Small intestine (tissue), 16 donors: ENCODE results near the gene CYTL1. TPM values are rescaled to one million over a fixed set of nuclear protein-coding genes. Genes with fewer than 3 reads are reported as not detected.
A peak's percentile ranks its signal among the peaks of the same experiment; 100 is the strongest.
"Not testable (repeated sequence)": the region's sequence is repeated elsewhere in the genome, so short reads cannot be mapped to it uniquely, and the experiment has no call there.

Experiments
- DNase-seq, 2 donors: peaks; one replicate each; pipeline versions ENCODE4 v3.0.0 to v3.0.0-alpha.2; 2013
- FAIRE-seq: peaks from 2 replicates; lab custom pipeline; 2012; peaks lifted over from hg19 to GRCh38; lab: Jason Lieb, UNC
- H3K27ac ChIP-seq, 3 donors: one replicate each; pipeline ENCODE4 v1.5.1; 2013; ENCODE audit warnings: low read length in 2 of 3, mild to moderate bottlenecking in 2 of 3, control low read depth in 1 of 3, inconsistent platforms in 1 of 3, low read depth in 1 of 3, moderate library complexity in 1 of 3
- H3K27me3 ChIP-seq, 3 donors: one replicate each; pipeline ENCODE4 v1.6.1; 2013; ENCODE audit warnings: low read length in 3 of 3, inconsistent platforms in 1 of 3; ENCODE audit not compliant: control insufficient read depth in 3 of 3, insufficient read depth in 3 of 3
- H3K36me3 ChIP-seq, 3 donors: one replicate each; pipeline ENCODE4 v1.6.1; 2013; ENCODE audit warnings: low read length in 3 of 3, inconsistent platforms in 1 of 3, low read depth in 1 of 3, mild to moderate bottlenecking in 1 of 3, moderate library complexity in 1 of 3; ENCODE audit not compliant: control insufficient read depth in 3 of 3, insufficient read depth in 2 of 3
- H3K4me1 ChIP-seq, 3 donors: one replicate each; pipeline ENCODE4 v1.6.1; 2013; ENCODE audit warnings: low read length in 2 of 3, inconsistent platforms in 1 of 3, low read depth in 1 of 3, mild to moderate bottlenecking in 1 of 3, moderate library complexity in 1 of 3; ENCODE audit not compliant: control insufficient read depth in 3 of 3, insufficient read depth in 2 of 3
- H3K4me3 ChIP-seq, 3 donors: one replicate each; pipeline ENCODE4 v1.5.1; 2013; ENCODE audit warnings: low read length in 3 of 3, control low read depth in 1 of 3, inconsistent platforms in 1 of 3, low read depth in 1 of 3, mild to moderate bottlenecking in 1 of 3, moderate library complexity in 1 of 3
- H3K9me3 ChIP-seq, 2 donors: one replicate each; pipeline ENCODE4 v1.6.1; 2013; ENCODE audit warnings: low read depth in 1 of 2, low read length in 1 of 2; ENCODE audit not compliant: control insufficient read depth in 2 of 2, insufficient read depth in 1 of 2
- WGBS, 3 donors: extraction: QIAGEN DNeasy Blood & Tissue Kit; methylation state at CpG; one replicate each; pipeline ENCODE4 v1.1.7; 2013; 5-methylcytosine and 5-hydroxymethylcytosine counted together
- long read RNA-seq, 10 donors: transcript quantifications; one replicate each; lab custom pipeline, GENCODE V29; 2026
- polyA plus RNA-seq, 4 donors: library from polyadenylated mRNA; stranded (reverse) in 3 of 4; unstranded in 1 of 4; fragments of 200-250 nt in 3 of 4; fragments of 120-200 nt in 1 of 4; gene quantifications; one replicate each; pipeline versions ENCODE4 v1.2.1 to v1.2.3, GENCODE V29; 2013
- donor health status: healthy with polysubstance abuse.
- donor health status: control.
- donor health status: control.
- donor health status: Bipolar disorder and iron deficiency.
- donor health status: healthy.

Gene CYTL1
- 1 to 10 TPM in 1 of 4 donors, under 1 TPM in 2, not detected in 1; 0.36 to 4.0 (median 0.81) TPM for polyA plus RNA-seq
- long read RNA-seq, donor 1, partial matches to known transcripts: 0 of 4 reads
- long read RNA-seq, donor 1, other reads (novel, unspliced or antisense): 0 of 4 reads
- long read RNA-seq, donor 2: 0 reads
- long read RNA-seq, donor 3, partial matches to known transcripts: 0 of 2 reads
- long read RNA-seq, donor 3, other reads (novel, unspliced or antisense): 0 of 2 reads
- long read RNA-seq, donor 4: 0 reads
- long read RNA-seq, donor 5: 0 reads
- long read RNA-seq, donor 6: 0 reads
- long read RNA-seq, donor 7: 0 reads
- long read RNA-seq, donor 8: 0 reads
- long read RNA-seq, donor 9: 0 reads
- long read RNA-seq, donor 10, partial matches to known transcripts: 0 of 4 reads
- long read RNA-seq, donor 10, other reads (novel, unspliced or antisense): 0 of 4 reads

- DNase-seq (no peak), FAIRE-seq (no peak)
- no peaks in the 10 kb centered on the region for H3K36me3 ChIP-seq
- peaks cover 0 to 8% of the 10 kb centered on the region in 2 donors for H3K9me3 ChIP-seq
- peak within 1 kb of the TSS in 1 of 3 donors; percentile 10 for H3K4me3 ChIP-seq
- 7 to 13% (median 13%) methylated on average over 28 of the region's 28 CpGs for WGBS, 3 donors
- H3K27me3 ChIP-seq: peaks cover 0 to 16% (median 8%) of the 10 kb centered on the region in 3 donors
- no peak within 1 kb of the TSS for H3K27ac ChIP-seq
- H3K4me1 ChIP-seq: no peaks in the 10 kb centered on the region
Observed at GRCh38 chr4:5019274-5019673, at the start of gene CYTL1. CYTL1 (minus strand) TSS chr4:5019458; CDS start chr4:5019445, 13 bp downstream.

GRCh38 chr4:5067908-5068307 is 48.6 kb upstream of the CYTL1 start:
- 81 to 96% (median 92%) methylated on average over 3 of the region's 3 CpGs for WGBS, 3 donors
- DNase-seq (no peak), FAIRE-seq (no peak)
- no peak overlapping the region for H3K4me3 ChIP-seq
- no peaks in the 10 kb centered on the region for H3K36me3 ChIP-seq
- no peaks in the 10 kb centered on the region for H3K4me1 ChIP-seq
- H3K27ac ChIP-seq: no peak overlapping the region
- H3K27me3 ChIP-seq: no peaks in the 10 kb centered on the region
- no peaks in the 10 kb centered on the region for H3K9me3 ChIP-seq

GRCh38 chr4:5066968-5067367 is 47.7 kb upstream of the CYTL1 start:
- DNase-seq: not testable (repeated sequence)

GRCh38 chr4:5066101-5066500 is 46.8 kb upstream of the CYTL1 start:
- no peak for FAIRE-seq
- Histone ChIP-seq H3K27me3 (no peaks in the 10 kb centered on the region), H3K27ac (no peak overlapping the region), H3K9me3 (no peaks in the 10 kb centered on the region), H3K36me3 (no peaks in the 10 kb centered on the region), H3K4me1 (no peaks in the 10 kb centered on the region), H3K4me3 (no peak overlapping the region)
- WGBS, 3 donors: 62 to 71% (median 63%) methylated on average over 3 of the region's 3 CpGs
- DNase-seq: no peak

More at GRCh38 chr4:5066968-5067367, 47.7 kb upstream of the CYTL1 start:
- 57 to 69% (median 62%) methylated on average over 3 of the region's 3 CpGs for WGBS, 3 donors
- not testable (repeated sequence) for H3K27me3 ChIP-seq, H3K27ac ChIP-seq, H3K4me3 ChIP-seq, H3K9me3 ChIP-seq, FAIRE-seq, H3K4me1 ChIP-seq, H3K36me3 ChIP-seq

- FAIRE-seq (no peak), DNase-seq (no peak)
- no peaks in the 10 kb centered on the region for H3K4me1 ChIP-seq
- H3K4me3 ChIP-seq: no peak overlapping the region
- H3K27me3 ChIP-seq: peaks cover 4 to 21% (median 9%) of the 10 kb centered on the region in 3 donors
- H3K36me3 ChIP-seq: no peaks in the 10 kb centered on the region
- no peak overlapping the region for H3K27ac ChIP-seq
- H3K9me3 ChIP-seq: no peaks in the 10 kb centered on the region
- 38 to 54% (median 48%) methylated on average over 5 of the region's 5 CpGs for WGBS, 3 donors
Observed at GRCh38 chr4:5055411-5055810, 36.2 kb upstream of the CYTL1 start.

- Histone ChIP-seq H3K4me1 (no peaks in the 10 kb centered on the region), H3K36me3 (no peaks in the 10 kb centered on the region), H3K4me3 (no peak overlapping the region), H3K27ac (no peak overlapping the region), H3K9me3 (no peaks in the 10 kb centered on the region), H3K27me3 (peaks cover 4 to 23% (median 9%) of the 10 kb centered on the region in 3 donors)
- 33 to 61% (median 42%) methylated on average over 5 of the region's 5 CpGs for WGBS, 3 donors
- DNase-seq (no peak), FAIRE-seq (no peak)
Observed at GRCh38 chr4:5054532-5054931, 35.3 kb upstream of the CYTL1 start.

- H3K27me3 ChIP-seq: peaks cover 4 to 23% (median 9%) of the 10 kb centered on the region in 3 donors
- no peak overlapping the region for H3K4me3 ChIP-seq
- no peak overlapping the region for H3K27ac ChIP-seq
- DNase-seq (no peak), FAIRE-seq (no peak)
- WGBS, 3 donors: 56 to 67% (median 56%) methylated on average over 6 of the region's 6 CpGs
- no peaks in the 10 kb centered on the region for H3K9me3 ChIP-seq
- H3K36me3 ChIP-seq: no peaks in the 10 kb centered on the region
- no peaks in the 10 kb centered on the region for H3K4me1 ChIP-seq
Observed at GRCh38 chr4:5052726-5053425, 33.6 kb upstream of the CYTL1 start.

- no peaks in the 10 kb centered on the region for H3K9me3 ChIP-seq
- H3K36me3 ChIP-seq: no peaks in the 10 kb centered on the region
- no peak overlapping the region for H3K27ac ChIP-seq
- no peaks in the 10 kb centered on the region for H3K4me1 ChIP-seq
- no peak for DNase-seq
- FAIRE-seq: no peak
- peak overlapping the region in 1 of 3 donors; percentile 28 for H3K4me3 ChIP-seq
- H3K27me3 ChIP-seq: peaks cover 4 to 23% (median 9%) of the 10 kb centered on the region in 3 donors
- 17 to 26% (median 20%) methylated on average over 12 to 18 of the region's 18 CpGs for WGBS, 3 donors
Observed at GRCh38 chr4:5052204-5052702, 33.0 kb upstream of the CYTL1 start.
